OCI-LY3 (cell line): ENCODE measurements around the gene CORT.

Source experiments
- EZH2phosphoT487 ChIP-seq: fragments of 200-600 bp; shearing (Covaris generic); IDR thresholded peaks from 2 replicates; pipeline ENCODE4 v1.6.1; 2018; ENCODE audit warnings: antibody characterized with exemption, mixed run types, low read depth
- TF ChIP-seq, protein P1 (sequence below): fragments of 200-600, 300-600 bp; sonication (generic); IDR thresholded peaks from 2 replicates; pipeline ENCODE4 v1.5.1; 2014; ENCODE audit warnings: antibody characterized with exemption, low read length, low read depth

DNA sequence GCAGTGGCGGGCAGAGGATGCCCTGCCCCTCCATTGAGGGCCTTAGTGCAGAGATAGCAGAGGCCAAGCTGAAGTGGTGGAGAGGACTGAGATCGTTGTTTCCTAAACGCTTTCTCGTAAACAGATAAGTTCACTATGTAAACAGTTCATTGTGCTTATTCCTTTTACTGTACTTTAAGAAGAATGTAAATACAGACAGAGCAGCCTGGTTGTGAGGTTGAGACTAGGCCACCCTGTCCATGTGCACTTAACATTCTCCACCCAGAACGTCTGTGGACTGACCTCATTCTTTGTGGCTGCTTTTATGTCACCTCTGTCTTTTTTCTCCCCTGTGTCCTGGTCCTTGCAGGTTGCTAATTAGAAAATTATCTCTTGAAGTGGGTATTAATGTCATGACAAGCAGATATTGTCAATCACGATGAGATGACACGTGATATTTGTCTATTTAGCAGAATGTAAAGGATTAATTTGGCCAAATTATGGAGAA, 11.1 kb upstream of the CORT start:
- TF ChIP-seq, protein P1, sequence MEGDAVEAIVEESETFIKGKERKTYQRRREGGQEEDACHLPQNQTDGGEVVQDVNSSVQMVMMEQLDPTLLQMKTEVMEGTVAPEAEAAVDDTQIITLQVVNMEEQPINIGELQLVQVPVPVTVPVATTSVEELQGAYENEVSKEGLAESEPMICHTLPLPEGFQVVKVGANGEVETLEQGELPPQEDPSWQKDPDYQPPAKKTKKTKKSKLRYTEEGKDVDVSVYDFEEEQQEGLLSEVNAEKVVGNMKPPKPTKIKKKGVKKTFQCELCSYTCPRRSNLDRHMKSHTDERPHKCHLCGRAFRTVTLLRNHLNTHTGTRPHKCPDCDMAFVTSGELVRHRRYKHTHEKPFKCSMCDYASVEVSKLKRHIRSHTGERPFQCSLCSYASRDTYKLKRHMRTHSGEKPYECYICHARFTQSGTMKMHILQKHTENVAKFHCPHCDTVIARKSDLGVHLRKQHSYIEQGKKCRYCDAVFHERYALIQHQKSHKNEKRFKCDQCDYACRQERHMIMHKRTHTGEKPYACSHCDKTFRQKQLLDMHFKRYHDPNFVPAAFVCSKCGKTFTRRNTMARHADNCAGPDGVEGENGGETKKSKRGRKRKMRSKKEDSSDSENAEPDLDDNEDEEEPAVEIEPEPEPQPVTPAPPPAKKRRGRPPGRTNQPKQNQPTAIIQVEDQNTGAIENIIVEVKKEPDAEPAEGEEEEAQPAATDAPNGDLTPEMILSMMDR: no peak
- no peak for TF ChIP-seq EZH2phosphoT487
